GM18508 (cell line): ENCODE data around the gene TRIM75.
"Not testable (repeated sequence)": the region's sequence is repeated elsewhere in the genome, so short reads cannot be mapped to it uniquely, and the experiment has no call there.

ENCODE experiments used
- ATAC-seq: cut with Tn5 transposase; IDR thresholded peaks from one replicate; pipeline ENCODE4 v1.9.1; 2021; ENCODE audit warnings: moderate number of reproducible peaks; ENCODE audit not compliant: insufficient read depth, unreplicated experiment

Gene TRIM75

DNA sequence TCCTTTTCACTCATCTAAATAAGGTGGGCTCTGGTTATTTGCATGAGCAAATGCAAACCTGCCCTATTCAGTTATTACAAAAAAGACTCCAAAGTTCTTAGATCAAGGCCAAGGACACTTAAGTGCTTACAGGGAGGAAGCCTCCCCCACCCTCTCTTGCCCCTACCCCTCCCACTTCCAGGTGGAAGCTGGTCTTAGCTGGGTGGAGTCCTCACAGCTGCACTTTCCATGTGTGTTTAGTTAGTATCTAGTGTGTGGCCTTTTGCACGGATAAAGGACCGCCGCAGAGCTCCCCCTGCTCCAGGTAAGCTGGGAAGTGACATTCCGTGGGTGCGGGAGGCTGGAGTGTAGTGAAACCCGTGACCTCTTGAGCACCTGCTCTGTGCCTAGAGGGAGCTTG lies at the start of gene TRIM75:
TSS of gene TRIM75 (plus strand) at position 222 of the 400 bp plus-strand sequence. CDS start 5,282 bp downstream, outside the sequence.
- ATAC-seq = no peak

DNA sequence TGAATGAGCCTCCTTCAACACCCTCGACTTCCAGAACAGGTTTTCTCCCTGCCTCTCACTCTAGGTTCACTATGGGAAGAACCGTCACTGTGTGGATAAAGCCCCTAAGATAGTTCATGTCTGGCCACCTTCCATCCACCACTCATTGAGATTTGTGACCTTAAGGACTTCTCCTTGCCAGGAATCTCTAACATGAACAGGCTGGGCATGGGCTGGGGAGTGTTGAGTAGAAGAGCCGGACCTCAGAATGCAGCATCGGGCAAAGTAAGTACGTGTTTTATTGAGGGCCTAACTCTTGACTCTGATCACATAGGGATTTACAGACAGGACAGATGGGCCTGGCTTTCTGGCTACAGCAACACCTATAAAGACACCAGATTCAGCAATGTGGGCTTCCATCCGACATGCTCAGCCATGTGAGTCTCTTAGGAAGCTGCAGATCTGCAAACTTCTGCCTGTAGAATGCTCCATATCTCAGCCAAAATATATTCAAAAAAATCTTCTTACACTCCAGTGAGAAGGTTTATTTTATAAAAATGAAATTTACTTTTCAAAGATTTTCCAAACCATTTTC lies 48.2 kb upstream of the TRIM75 start:
- ATAC-seq = no peak

DNA sequence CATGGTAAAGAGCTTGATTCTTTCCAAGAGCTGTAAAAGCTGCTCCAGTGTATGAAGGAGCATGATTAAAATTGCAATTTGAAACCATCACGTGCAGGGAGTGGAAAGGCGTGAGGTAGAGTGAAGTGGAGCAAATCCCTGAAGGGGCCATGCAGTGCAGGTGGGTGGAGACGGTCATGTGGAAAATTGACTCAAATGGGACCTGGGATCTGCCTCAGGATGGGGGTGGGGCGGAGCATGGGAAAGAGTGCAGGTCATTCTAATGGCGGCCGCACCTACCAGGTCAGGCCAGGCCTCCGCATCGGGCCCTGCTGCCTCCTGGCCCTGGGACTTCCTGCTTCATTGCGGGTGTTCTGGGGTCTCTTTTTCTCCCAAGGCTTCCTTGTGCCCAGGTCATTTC lies 47.2 kb upstream of the TRIM75 start:
- ATAC-seq = no peak

DNA sequence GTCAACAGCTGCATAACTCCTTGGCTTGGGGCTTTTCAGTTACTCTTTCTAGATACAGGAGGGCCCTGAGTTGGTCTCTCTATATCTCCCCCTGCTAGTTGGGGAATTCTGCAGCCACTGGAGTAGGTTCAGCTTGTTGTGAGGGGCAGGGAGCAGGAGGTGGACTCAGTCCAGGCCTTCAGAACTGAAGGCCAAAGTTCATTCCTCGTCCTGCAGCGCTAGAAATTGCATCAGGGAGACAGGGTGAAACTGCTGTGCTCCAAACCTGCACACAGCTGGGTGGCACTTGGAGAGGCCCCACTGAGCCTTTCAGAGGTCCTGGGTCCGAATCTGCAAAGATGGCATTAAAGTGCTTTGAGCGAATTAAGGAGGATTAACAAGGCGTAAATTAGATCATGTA lies 46.8 kb upstream of the TRIM75 start:
- no peak for ATAC-seq

DNA sequence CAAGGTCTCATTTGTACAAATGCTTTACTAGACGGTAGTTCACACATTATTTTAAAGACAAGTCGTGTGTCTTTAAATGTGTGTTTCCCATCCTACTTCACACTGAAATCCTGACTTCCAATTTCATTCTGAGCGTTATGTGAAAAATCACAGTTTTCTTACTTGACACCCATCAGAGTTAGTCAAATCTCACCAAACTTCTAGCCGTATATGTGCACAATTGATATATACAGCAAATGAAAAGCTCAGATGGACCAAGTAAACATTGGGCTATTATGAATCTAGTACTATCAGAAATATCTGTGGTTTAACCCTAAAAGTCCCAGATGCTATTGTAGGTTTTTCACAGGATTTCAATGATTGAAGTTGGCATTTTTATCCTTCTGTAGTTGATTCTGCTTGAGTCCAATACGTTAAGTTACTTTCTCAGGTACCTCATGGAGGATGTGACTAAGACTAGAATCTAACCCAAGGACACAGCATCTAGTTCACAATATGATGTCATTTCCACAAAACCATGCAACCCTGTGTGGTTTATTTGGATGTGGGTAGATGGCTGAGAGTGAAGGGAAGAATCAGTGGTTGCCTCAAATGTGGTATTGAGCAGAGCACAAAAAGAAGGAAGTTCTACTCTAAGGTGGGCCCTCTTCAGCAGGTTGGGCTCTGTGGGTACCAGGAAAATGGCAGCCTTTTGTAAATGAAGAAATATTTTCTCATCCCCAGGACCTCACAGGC lies 44.0 kb upstream of the TRIM75 start:
- ATAC-seq = peak; percentile 53

DNA sequence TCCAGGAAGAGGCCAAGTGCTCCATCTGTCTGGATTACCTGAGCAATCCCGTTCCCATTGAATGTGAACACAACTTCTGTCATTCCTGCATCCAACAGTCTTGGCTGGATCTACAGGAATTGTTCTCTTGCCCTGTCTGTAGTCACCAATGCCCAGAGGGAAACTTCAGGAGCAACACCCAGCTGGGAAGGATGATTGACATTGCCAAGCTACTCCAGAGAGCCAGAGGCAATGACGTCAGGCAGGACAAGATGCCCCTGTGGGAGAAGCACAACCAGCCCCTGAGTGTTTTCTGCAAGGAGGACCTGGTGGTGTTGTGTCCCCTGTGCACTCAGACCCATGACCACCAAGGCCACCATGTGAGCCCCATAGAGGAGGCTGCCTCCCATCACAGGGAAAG lies 43.2 kb upstream of the TRIM75 start:
- ATAC-seq = no peak

DNA sequence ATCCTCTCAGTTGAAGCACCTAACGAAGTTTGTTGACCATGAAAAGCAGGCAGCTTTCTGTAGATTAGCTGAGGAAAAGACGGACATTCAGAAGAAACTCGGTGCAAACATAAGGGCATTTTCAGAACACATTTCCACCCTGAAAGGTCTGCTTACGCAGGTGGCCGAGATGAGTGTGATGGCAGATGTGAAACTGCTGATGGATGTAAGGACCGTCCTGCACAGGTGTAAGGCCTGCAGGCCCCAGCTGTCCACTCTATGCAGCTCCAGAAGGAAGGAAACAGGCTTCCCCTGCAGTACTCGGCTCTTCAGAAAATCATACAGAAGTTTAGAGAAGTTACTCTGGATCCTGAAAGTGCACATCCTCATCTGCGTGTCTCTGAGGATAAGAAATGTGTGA lies 42.7 kb upstream of the TRIM75 start:
- ATAC-seq = no peak

DNA sequence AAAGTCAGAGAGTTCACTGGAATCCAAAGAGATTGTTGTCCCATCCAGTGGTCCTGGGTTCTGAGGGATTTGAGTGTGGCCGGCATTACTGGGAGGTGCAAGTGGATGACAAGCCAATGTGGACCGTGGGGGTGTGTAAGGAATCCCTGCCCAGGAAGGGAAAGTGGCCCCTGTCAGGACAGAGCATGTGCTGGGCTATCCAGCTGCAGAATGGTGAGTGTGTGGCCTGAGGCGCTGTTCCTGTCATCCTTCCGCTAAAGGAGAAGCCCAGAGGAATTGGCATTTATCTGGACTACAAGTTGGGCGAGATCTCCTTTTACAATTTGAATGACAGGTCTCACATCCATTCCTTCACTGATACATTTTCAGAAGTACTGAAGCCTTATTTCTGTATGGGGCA lies 42.3 kb upstream of the TRIM75 start:
- no peak for ATAC-seq

DNA sequence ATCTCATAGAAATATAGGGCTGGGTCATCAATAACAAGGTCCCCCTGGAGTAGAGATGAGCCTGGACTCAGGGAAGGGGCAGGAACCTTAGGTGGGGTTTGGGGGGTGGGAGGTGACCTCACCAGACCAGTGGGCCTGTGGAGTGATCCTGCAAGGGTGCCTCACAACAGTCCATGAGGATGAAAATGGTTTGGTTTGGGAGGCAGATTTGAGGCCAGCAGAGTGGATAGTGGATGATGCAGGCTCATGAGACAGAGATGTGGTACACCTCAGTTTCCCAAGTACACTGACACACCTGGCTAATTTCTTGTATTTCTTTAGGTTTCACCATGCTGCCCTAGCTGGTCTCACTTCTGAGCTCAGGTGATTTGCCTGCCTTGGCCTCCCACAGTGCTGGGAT lies 40.0 kb upstream of the TRIM75 start:
- no peak for ATAC-seq

DNA sequence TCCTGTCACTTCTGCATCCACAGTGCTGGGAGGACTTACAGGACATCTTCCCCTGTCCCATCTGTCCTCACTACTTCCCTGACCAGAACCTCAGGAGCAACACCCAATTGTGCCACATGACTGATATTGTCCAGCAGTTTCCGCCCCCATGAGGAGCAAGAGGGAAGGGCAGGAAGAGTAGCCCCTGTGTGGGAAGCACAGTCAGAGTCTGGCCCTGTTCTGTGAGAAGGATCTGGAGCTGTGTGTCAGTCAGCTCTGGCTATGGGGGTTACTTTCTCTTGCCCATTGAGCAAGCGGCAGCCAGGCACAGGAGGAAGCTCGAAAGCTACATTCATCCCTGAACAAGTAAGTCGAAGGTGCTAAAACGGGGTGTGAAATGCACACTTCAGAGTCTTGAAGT lies 36.7 kb upstream of the TRIM75 start:
- no peak for ATAC-seq

DNA sequence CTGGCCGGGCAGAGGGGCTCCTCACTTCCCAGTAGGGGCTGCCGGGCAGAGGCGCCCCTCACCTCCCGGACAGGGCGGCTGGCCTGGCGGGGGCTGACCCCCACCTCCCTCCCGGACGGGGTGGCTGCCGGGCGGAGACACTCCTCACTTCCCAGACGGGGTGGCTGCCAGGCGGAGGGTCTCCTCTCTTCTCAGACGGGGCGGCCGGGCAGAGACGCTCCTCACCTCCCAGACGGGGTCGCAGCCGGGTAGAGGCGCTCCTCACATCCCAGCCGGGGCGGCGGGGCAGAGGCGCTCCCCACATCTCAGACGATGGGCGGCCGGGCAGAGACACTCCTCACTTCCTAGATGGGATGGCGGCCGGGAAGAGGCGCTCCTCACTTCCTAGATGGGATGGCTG lies 33.7 kb upstream of the TRIM75 start:
- ATAC-seq = not testable (repeated sequence)

DNA sequence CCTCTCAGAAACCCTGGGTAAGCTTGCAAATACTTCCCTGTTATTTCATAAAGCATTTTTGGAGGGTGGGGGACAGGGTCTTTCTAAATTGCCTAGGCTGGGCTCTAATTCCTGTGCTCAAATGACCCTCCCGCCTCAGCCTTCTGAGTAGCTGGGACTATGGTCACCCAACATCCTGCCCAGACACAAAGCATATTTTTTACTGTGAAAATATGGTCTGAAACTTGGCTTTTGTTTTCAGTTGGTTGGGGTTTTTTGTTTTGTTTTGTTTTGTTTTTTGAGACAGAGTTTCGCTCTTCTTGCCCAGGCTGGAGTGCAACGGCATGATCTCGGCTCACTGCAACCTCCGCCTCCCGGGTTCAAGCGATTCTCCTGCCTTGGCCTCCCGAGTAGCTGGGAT lies 27.9 kb upstream of the TRIM75 start:
- not testable (repeated sequence) for ATAC-seq

DNA sequence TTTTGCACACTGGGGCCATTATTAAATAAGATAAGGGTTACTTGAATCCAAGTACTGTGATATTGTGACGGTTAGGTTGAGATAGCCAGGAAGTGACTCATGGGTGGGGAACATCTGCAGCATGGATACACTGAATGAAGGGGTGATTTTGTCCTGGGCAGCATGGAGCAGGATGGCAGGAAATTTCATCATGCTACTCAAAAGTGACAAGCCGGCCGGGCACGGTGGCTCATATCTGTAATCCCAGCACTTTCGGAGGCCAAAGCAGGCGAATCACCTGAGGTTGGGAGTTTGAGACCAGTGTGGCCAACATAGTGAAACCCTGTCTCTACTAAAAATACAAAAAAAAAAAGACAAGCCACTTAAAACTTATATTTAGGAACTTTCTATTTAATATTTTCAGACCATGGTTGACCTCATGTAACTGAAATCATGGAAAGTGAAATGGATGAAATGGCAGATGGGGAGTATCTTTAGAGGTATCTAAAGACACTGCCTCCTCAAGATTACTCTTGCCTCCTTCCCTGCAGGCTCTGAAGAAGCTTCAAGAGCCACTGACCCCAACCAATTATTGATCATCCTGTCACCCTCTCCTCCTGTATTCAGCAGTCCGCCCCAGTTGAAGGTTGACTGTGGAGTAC lies 25.8 kb upstream of the TRIM75 start:
- no peak for ATAC-seq

DNA sequence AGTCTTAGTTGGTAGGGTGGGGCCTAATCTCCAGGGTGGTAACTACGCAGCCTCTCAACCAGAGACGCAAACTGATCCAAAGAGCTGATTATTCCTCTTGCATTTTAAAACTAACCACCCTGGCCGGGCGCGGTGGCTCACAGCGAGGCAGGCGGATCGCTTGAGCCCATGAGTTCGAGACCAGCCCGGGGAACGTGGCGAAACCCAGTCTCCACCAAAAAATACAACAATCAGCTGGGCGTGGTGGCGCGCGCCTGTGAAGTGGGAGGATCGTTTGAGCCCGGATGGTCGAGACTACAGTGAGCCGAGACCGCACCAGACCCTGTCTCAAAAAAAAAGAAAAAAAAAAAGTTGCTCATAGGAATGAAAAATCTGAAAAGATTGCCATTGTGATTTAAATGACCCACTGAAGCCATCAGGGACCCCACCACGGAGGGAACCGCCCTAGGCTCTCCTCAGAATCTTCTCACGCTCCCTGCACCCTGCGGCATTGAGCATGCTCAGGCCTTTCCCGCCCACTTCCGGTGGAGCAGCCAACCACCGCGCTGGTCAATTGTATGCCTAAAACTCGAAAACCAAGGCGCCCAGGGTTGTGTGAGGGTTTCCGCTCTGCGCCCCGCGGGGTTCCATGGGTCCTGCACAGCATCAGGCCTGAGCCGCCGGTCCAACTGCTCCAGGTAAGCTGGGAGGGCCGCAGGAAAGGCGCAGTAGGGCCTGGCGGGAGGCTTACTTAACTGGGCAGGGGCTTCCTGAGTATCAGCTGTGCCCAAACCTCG lies 22.0 kb upstream of the TRIM75 start, which contains the start of gene TRIM60:
TSS of gene TRIM60 (plus strand) at position 564 of the 776 bp plus-strand sequence. CDS start 8,074 bp downstream, outside the sequence.
- ATAC-seq = no peak

DNA sequence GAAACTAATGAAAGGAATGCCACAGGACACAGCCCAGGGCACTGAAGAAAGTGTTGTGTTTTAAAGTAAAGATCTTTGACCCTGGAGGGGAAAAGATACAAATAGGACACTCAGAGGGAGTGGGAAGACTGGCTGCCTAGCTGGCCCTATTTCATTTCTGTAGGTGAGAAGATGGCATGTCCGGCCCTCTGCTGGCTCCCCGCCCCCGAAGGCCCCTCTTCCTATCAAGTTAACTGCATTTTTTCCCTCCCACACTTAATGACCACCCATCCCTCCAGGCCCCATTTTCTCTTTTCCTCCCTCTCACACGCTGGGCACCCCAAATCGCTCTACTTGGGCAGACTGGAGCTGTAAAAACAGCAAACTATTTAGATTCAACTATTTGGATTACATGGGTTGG lies 5.5 kb upstream of the TRIM75 start:
- no peak for ATAC-seq

DNA sequence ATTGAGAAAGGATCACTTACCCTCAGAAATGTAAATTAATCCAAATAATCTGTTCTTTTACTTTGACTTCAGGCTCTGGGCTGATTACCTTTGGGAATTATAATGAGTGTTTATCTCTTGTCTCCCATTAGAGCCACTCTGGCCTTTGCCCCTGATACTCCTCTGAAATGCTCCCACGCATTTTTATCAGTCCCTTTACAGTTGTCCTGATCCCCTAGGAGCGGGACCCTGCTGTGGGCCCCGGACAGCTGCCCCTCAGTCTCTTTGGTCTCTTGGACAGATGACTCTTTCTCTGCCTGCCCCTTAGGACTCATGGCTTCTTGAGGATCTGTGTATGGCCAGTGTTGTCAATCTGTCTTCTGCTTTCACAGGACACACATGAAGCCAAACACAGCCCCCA lies 1.0 kb upstream of the TRIM75 start:
- ATAC-seq = no peak

DNA sequence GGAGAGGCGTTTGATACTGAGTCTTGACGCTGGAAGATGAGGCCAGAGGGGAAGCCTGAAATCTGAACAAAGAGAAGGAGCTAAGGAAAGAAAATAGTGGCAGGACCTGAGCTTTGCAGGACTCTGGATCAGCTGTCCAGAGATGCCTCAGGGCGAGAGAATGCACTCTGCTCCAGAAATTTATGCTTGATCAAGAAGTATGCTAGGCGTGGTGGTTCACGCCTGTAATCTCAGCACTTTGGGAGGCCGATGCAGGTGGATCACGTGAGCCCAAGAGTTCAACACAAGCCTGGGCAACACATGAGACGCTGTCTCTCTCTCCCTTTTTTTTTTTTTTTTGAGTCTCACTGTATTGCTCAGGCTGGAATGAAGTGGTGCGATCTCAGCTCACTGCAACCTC lies 1.9 kb downstream of the TRIM75 start:
- no peak for ATAC-seq

DNA sequence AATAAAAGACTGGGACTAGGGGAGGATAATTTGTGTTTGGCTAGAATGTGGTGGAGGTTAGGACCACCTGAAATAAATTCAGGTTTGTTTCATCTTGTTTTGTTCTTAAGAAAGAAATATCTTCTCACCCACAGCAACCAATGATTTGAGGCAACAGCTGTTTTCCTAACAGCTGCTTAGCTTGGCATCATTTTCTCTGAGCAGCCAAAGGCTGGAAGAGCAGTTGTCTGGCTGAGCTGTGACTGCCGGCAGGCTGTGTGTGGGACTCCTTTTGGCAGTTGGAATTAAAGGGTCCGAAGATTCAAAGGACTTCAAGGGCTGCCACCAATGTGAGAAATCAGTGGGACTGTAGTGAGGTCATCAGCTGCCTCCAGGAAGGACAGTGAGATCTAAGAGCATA lies 5.0 kb downstream of the TRIM75 start:
- no peak for ATAC-seq

DNA sequence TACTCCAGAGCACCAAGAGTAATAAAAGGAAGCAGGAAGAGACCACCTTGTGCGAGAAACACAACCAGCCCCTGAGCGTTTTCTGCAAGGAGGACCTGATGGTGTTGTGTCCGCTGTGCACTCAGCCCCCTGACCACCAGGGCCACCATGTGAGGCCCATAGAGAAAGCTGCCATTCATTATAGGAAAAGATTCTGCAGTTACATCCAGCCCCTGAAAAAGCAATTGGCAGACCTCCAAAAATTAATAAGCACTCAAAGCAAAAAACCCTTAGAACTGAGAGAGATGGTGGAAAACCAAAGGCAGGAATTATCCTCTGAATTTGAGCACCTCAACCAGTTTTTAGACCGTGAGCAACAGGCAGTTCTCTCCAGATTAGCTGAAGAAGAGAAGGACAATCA lies 5.7 kb downstream of the TRIM75 start:
- no peak for ATAC-seq

DNA sequence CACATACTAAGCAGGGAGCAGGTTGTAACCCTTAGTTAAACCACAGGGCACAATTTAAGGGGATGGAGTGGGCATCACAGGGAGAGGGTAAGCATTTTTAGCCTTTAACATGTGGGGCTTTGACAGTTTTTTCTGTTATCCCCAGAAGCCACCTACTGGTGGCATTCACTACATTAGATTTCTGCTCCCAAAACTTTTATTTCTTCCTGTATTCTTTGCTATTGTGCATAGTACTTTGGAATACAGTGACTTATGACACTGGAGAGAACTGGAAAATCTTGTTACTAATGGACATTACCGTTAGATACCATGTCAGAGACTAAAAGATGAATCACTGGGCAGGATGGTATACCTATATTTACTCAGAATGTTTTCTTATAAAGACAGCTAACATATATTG lies 7.3 kb downstream of the TRIM75 start:
- ATAC-seq = no peak

DNA sequence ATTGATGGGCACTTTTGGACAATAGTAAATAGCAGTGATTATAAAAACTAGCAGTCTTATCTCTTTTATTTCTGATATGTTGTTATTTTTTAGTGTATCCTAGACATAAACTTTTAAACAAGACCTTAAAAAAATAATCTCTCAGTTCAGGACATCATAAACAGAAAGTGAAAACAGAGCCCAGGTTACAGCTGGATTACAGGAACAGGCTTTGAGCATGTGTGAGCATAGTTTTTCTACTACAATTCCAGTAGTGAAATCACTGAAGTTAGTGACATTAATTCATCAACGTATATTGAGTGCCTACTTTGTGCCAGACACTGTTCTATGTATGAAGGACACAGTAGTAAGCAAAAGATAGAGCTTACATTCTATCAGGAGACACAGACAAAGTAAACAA lies 16.9 kb downstream of the TRIM75 start:
- ATAC-seq = no peak
